Body of pancreas (tissue), 4 donors: ENCODE data around the gene ERVFRD-1.
"Not testable (repeated sequence)": the region's sequence is repeated elsewhere in the genome, so short reads cannot be mapped to it uniquely, and the experiment has no call there.

ENCODE experiments used
- POLR2A ChIP-seq, 3 donors: fragments of 450-650 bp; IDR thresholded peaks; one replicate each; pipeline ENCODE4 v1.6.1; 2016; ENCODE audit warnings: antibody characterized with exemption in 3 of 3, mild to moderate bottlenecking in 2 of 3
- TF ChIP-seq, protein P1 (sequence below), 7 experiments: fragments of 450-650 bp in 4 of 7; fragments of 200-600 bp in 3 of 7; sonication (generic) in 3 of 7; IDR thresholded peaks; one replicate each; pipeline ENCODE4 v1.5.1; 2016 to 2019; ENCODE audit warnings: antibody characterized with exemption in 7 of 7

- TF ChIP-seq, protein P1, sequence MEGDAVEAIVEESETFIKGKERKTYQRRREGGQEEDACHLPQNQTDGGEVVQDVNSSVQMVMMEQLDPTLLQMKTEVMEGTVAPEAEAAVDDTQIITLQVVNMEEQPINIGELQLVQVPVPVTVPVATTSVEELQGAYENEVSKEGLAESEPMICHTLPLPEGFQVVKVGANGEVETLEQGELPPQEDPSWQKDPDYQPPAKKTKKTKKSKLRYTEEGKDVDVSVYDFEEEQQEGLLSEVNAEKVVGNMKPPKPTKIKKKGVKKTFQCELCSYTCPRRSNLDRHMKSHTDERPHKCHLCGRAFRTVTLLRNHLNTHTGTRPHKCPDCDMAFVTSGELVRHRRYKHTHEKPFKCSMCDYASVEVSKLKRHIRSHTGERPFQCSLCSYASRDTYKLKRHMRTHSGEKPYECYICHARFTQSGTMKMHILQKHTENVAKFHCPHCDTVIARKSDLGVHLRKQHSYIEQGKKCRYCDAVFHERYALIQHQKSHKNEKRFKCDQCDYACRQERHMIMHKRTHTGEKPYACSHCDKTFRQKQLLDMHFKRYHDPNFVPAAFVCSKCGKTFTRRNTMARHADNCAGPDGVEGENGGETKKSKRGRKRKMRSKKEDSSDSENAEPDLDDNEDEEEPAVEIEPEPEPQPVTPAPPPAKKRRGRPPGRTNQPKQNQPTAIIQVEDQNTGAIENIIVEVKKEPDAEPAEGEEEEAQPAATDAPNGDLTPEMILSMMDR (IDR thresholded peaks at IDR 0.05) = not testable (repeated sequence)
- not testable (repeated sequence) for TF ChIP-seq POLR2A (IDR thresholded peaks at IDR 0.05)
Measured at GRCh38 chr6:11091141-11091540, 20.4 kb downstream of the ERVFRD-1 start.
